ENCODE measurements around the gene MAGI2.

- TF ChIP-seq POLR2A (IDR thresholded peaks at IDR 0.05): no peak
- no peak for TF ChIP-seq CTCF (IDR thresholded peaks at IDR 0.05)
Measured at GRCh38 chr7:78074713-78075112, 1378.8 kb downstream of the MAGI2 start.

Measured in body of pancreas (tissue), 4 donors.